RCC 7860 (cell line): Measurements from ENCODE around the gene TDRD10.
A peak's percentile ranks its signal among the peaks of the same experiment; 100 is the strongest.
"Not testable (repeated sequence)": the region's sequence is repeated elsewhere in the genome, so short reads cannot be mapped to it uniquely, and the experiment has no call there.

Experiments used
- DNase-seq: peaks from one replicate; pipeline ENCODE4 v3.0.0-alpha.2; 2015; ENCODE audit warnings: low spot score
- FAIRE-seq: peaks from 2 replicates; lab custom pipeline; 2012; peaks lifted over from hg19 to GRCh38; lab: Jason Lieb, UNC

Gene TDRD10

DNA sequence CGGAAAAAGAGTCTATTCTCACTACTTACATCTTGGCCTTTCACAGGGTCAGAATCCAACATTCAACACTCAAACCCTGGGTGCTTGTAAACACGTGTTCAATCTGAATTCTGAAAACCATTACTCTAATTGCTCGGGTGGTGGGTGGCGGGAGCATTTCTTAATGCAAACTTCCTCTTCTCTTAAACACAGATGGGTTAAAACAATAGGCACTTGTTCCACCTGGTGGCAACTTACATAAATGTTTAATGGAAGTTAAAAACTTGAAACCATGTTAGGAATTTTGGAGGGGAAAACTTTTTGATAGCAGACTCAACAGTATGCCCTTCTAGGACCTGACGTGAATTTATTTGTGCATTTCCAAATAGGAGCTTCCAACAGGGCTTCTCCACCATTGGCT lies 23.4 kb upstream of the TDRD10 start:
- DNase-seq (no peak), FAIRE-seq (no peak)

DNA sequence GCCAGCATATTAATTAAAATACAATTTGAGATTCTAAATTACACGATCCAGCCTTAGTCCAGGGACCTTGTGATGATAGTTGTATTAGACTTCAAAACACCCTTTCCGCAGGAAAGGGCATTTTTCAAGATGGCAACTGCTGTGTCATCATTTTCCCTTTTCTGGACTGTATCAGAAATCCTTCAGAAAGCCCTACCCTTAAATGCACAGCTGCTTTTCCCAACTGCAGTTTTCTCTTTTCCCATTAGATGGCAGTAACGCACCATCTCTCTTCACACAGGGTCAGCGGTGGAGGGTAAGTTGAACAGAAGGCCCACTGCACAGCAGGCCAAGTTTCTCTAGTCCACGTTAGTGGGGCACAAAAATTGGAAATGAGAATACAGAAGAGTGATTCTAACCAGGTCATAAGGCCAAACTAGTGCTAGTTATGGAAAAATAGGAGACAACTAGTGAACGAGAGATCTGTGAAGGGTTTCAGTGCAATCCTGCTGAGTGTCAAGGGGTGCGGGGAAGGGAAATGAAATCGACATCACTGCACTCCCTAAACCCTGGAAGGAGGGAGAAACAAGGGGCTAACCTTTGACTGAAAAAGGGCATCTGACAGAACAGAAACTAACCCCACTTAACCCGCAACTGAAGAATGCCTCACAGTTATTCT lies 22.1 kb upstream of the TDRD10 start:
- FAIRE-seq = peak; percentile 55
- peak; percentile 72 for DNase-seq

DNA sequence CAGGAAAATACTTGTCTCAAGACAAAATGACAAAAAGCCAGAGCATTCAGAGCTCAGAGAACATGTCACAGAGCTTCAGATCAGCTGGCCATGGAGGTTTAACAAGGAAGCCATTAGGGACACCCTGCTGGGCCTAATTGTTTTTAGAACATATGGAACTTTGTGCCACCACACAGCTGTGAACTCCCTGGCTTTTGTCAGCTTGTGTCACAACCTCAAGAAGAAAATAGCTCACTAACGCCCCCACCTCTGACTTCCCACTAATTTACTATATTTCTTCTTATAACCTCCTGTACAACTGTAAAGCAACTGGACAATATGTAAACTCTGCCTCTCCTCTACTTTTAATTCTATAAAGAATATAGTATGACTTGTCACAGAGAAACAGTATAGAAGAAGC lies 21.0 kb upstream of the TDRD10 start:
- no peak for DNase-seq
- FAIRE-seq = no peak

DNA sequence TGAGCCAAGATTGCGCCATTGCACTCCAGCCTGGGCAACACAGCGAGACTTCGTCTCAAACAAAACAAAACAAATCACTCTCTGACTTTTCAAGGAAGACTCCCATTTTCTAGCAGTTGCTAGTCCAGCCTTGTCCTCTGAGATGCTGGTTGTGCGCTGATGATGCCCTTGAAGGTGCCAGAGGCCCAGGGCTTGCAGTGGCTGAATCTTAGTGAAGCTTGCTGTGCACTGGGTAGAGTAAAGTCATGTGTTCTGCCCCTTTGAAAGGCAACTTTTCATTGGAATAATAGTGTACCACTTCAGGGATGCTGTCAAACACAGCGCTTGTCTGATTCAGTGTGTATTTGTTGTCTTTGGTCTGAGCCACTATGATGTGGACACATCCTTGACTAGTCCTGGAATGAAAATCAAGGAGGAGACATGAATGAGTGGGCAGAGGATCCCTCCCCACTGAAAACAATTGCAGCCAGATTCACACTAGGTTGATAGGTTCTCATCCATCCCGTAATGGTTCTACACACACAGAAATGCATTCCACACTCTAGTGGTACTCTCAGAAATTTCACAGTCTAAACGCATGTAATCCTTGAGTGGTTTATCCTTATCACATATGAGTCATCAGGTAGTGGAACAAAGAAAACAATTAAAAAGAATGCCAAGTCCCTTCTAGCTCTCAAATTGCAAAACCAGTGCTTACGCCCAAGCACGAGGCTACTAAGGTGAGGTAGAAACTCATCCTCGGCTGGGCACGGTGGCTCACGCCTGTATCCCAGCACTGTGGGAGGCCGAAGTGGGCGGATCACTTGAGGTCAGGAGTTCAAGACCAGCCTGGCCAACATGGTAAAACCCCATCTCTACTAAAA lies 17.8 kb upstream of the TDRD10 start:
- DNase-seq (peak; percentile 93), FAIRE-seq (peak; percentile 76)

DNA sequence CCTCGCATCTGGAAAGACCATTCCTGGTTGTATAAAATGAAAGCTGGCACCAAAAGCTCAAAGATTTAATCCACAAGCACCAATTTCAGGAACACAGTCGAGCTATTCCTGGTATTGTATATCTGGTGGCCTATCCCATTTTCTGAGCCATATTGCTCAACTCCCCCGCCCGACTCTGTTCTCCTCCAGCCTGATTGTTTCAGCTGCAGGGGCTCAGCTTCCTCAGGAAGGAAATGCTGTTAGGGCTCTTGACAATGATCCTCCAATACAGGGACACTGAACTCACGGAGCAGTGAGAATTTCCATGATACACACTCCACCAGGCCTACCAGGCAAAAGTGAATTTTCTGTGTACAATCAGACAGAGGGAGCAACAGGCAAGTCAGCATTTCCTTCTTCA lies 16.9 kb upstream of the TDRD10 start:
- no peak for DNase-seq
- FAIRE-seq = no peak

DNA sequence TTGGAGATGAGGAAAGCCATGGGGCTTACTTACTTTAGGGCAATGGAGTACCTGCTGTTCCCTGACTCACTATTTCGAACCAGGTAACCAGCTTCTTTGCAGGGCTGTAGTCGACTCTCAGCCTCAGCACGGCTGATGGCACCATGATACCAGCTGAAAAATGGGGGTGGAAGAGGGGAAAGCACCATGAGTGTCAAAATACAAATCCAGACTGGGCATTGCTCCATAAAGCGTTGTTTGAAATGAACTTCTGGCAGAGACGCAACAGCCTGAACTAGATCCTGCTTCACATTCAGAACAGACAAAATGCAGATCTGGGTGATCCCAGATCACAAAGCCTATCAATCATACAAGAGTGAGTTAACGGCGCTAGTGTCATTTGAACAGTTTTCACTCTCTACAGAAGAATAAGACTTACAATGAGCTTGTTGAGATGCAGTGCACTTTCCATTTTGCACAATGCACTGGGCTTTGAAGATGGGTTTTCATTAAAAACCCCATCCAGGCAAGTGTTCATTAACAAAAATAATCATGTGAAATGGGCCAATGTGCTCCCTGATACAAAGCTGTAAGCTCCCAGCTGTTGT lies 16.0 kb upstream of the TDRD10 start:
- DNase-seq (no peak), FAIRE-seq (no peak)

DNA sequence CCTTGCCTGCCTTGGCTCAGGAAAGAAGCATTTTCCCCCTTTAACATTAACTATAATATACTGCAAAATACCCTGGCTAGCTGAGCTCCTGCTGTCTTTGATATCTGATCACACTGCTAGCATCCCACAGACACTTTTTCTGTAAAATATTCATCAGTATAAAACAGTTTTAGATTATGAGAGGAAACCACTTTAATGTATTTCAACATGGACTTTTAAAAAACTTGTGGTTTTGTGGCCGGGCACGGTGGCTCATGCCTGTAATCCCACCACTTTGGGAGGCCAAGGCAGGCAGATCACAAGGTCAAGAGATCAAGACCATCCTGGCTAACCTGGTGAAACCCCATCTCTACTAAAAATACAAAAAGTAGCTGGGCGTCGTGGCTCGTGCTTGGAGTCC lies 15.3 kb upstream of the TDRD10 start:
- peak; percentile 31 for DNase-seq
- not testable (repeated sequence) for FAIRE-seq

DNA sequence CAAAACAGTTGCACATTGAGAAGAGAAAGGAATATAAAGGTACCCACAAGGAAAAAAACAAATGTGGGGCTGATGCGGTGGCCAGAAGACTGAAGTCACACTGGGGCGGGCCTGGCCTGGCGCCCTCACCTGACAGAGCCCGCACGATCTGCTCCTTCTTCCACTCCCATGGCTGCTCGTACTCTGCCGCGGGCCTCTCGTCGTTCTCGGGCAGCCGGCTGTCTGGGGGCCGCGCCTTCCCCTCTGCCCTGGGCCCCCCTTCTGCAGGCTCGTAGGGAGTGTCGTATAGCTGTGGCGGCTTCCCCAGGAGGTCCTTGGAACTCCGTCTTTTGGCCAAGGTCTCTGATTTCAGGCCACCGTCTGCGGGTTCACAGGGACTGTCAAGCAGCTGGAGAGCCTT lies 13.1 kb upstream of the TDRD10 start:
- FAIRE-seq (no peak), DNase-seq (no peak)

DNA sequence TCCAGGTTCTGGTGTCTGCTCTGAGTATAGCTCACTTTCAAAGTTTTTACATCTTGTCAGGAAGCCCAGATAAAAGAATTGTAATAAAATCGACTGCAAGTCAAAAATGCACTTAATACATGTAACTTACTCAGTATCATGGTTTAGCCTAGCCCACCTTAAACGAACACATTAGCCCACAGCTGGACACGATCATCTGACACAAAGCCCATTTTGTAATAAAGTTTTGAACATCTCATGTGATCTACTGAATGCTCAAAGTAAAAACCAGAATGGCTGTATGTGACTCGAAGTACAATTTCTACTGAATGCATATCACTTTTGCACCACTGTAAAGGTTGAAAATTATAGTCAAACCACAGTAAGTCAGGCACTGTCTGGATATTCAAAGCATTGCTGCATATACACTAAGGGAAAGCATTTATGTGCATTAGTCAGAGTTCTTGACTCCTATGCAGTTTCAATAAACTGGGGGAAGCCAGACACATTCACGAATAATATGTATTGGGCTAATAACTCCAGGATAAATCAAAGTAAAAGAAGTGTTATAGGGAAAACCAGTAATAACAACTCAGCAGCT lies 12.2 kb upstream of the TDRD10 start:
- no peak for FAIRE-seq
- no peak for DNase-seq

DNA sequence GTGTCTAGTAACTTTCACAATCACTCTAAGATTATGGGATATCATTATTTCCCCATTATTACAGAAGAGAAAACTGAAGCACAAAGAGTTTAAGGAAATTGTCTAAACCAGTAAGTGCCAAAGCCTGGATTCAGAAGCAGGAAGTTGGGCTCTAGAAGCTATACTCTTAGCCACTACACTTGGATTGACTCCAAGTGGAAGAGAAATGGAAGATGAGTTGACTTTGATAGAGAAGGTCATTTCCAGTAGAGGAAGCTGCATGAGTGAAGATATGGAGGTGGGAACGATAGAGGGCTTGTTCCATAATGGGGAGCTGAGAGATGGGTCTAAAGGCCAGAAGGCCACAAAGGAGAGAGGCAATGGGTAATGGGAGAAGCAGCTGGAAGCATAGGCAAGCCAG lies 11.7 kb upstream of the TDRD10 start:
- FAIRE-seq = no peak
- DNase-seq = no peak

DNA sequence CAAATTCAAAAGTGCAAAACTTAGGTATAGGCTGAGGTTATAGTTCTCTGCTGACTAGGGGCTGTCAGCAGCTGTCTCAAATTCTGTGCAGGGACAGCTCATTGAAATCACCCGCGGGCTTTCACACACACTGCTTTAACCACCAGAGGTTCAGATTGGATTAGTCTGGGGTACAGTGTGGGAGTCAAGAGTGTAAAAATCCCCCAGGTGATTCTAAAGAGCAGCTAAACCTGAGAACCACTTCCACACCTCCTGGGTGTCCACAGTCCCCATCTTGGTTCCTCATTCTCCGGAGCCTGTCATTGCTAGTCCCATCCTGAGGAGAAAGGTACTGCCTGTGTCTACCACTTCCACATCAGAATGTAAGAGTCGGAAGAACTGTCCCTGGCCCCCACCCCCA lies 9.9 kb upstream of the TDRD10 start:
- FAIRE-seq (no peak), DNase-seq (no peak)

DNA sequence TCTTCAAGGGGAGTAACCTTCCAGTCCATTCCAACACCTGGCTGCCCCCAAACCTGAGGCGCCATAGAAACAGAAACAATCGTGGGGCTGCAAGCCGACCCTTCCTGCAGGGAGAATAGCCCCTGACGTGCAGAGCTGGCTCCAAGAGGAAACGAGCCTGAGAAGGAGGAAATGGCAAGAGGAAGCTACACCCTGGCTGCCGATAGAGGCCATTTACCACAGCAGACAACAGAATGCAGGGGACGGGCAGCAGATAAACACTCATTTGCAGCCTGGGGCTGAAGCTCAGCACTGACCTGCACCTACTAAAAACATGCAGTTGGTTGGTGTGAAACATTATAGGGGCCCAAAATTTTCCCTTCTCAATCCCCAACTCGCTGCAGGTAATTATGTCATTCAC lies 8.7 kb upstream of the TDRD10 start:
- FAIRE-seq (no peak), DNase-seq (no peak)

DNA sequence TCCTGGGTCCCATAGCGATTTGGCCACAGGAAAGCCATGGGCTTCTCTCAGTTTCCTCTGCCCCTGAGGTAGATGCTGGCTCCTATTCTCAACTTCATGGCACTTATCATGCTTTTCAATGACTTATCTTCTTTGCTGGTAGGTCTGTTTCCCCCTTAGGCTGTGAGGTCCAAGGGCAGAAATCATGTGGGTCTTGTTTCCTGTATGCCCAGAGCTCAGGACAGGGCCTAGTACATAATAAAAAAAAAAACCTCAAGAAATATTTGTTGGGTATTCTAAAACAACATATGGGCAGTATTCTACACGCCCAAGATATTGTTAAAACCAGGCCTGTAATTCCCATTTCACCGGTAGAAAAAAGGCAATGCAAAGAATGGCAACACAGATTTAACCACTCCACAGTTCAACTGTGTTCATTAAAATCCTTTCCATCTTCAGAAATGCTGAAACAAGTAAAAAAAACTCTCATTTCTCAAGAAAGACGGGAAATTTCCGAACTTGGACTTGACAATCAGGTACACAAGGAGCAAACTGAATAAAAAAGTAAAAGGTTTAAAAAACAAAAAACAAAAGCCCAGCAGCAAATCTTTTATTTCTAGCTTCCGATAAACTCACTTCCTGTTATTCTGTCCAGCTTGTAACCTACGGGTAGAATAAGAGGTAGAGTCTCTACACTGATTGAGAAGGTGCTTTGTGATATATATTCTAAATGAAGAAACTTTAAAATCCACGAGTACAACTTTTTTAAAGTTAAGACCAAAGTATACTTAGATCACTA lies 6.3 kb upstream of the TDRD10 start:
- DNase-seq (no peak), FAIRE-seq (no peak)

DNA sequence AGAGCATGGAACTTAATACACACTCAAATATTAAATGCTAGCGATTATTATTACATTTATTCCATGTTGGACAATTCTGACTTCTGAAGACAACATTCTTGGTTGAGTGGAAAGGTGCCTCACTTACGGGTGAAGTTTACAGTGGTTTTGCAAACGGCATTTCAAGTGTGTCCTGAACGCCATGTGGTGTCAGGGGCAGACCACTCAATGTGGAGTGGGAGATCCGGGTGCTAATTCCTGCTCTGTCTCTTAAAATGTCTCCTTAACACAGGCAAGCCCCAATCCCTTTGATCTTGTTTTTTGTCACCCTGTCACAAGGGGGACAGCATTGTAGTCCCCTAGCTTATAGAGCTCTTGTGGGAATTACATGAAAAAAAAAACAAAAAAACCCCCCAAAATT lies 5.6 kb upstream of the TDRD10 start:
- FAIRE-seq (no peak), DNase-seq (no peak)

DNA sequence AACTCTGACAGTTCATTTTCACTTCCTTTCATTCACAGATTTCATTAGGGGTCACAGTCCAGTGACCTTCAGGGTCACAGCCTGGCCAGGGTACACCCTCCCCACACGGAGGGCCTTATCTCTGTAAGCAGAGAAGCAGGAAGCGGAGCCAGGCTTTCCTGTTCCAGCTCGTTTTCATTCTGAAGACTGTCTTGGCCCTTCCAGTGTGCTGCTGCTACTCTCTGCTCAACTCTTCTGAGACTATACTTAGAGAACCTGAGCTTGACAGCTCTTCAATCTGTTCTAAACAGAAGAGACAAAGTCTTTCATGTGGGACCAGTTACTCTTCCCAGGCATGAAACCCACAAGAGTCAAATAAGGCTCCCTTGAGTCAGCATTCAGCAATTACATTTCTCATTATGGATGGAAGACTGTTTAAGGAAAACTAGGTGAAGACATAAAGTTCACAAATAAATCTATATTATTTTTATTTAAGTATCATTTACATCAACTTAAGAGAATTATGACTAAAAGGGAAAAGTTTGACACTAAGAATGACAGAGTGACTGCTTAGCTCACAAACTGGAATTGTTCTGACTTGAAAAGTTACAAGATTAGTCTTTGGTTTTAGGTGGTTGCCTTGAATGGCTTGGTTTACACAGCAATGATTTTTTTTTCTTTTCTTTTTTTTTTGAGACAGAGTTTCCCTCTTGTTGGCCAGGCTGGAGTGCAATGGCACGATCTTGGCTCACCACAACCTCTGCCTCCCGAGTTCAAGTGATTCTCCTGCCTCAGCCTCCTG lies 4.8 kb upstream of the TDRD10 start:
- no peak for DNase-seq
- no peak for FAIRE-seq

DNA sequence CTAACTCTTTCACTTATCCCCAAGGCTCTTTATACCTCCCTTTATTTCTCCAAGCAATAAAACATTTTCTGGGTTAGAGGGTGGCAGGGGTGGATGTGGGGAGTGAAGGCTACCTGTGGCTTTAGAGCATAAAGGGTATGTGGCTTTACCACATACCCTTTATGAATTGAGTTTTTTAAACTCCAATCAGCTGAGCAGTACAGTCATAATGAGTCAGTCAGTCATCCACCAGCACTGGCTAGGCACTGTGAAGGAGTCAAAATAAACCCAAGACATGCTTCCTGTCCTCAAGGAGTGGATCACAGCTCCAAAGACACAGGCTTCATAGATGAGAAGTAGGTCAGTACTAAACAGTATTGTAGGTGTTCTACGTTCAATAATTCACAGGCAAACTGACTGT lies 2.6 kb upstream of the TDRD10 start:
- FAIRE-seq (no peak), DNase-seq (no peak)

DNA sequence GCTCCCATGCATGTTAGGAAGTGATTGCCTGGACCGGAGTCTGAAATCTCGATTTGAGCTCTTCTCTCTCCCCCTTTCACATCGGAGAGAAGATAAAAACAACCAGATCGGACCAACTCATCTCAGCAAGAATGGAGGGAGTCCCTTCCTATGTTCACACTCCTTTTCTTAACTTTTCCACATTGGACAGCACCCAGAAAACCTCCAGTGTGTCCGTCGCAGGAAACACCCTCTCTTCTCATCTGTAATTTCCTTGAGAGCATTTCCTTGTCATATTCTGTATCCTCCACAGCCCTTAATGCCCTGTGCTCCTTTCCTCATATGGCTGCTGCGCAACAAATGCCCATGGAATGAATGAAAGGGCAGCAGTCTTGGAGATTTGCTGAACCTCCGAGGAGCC lies 1.5 kb upstream of the TDRD10 start:
- FAIRE-seq = no peak
- no peak for DNase-seq

DNA sequence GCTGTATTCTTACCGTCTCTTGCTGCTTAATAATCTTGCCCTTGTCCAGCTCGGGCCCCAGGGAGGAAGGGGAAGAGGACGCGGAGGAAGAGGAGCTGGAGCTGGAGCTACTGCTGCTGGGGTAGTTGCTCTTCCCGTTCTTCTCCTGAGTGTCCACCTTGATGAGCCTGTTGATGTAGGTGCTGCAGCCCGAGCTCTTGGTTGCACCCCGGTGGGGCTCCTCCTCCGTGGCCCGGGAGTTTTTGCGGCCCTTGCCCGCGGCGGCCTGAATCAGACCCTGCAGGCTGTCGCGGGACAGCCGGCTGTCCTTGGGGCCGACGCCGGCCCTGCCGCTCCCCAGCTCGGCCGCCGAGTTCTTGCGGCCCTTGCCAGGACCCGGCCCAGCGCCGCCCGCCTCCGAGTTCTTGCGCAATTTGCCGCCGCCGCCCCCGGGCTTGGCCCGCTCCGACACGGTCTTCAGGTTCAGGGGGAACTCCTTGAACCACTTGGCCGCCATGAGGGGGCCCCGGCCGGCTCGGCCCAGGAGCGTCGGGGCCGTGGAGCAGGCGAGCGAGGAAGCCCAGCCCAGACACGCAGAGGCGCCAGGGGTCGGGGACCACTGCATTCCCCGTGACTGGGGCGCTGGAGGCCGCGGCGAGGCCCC lies 475 bp upstream of the TDRD10 start:
- DNase-seq (no peak), FAIRE-seq (no peak)

DNA sequence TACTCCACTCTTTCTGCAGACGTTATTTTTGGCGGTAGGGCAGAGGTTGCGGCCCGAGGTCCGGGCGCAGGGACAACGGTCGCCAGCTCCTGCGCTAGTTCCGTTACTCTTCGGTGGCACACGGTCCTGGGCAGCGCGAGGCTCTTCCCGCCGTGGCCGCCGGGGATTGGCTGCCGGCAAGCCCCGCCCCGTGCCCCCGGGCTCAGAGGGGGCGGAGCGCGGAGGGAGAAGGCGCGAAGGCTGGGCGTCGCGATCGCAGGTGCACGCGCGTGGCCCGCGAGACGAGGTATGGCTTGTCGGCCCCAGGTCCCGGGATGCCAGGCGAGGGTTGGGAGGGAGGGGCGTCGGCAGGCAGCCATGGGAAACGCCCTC lies 711 bp downstream of the TDRD10 start:
- no peak for FAIRE-seq
- DNase-seq = no peak

DNA sequence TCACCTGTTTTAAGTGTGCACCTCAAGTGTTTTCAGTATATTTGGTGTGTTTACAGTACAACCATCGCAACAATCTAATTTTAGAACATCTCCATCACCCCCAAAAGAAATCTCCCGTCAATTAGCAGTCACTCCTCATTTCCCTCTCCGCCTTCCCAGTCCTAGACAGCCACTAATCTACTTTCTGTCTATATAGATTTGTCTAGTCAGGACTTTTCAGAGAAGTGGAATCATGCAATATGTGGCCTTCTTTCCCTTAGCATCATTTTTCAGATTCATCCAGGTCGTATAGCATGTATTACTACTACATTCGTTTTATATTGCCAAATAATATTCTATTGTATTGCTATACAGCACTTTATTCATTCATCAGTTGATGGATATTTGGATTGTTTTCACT lies 1.9 kb downstream of the TDRD10 start:
- DNase-seq (no peak), FAIRE-seq (no peak)
